EH (cell line): ENCODE measurements around the gene CXCL8.
A peak's percentile ranks its signal among the peaks of the same experiment; 100 is the strongest.
"Not testable (repeated sequence)": the region's sequence is repeated elsewhere in the genome, so short reads cannot be mapped to it uniquely, and the experiment has no call there.

Experiments used
- DNase-seq: peaks from one replicate; pipeline ENCODE4 v3.0.0-alpha.2; 2015; ENCODE audit warnings: low read depth

CXCL8 gene

GRCh38 chr4:73740353-73740778, at the start of gene CXCL8:
TSS of gene CXCL8 (plus strand) at chr4:73740569. CDS start at chr4:73740659, 90 bp downstream.
- DNase-seq = peak; percentile 92

DNA sequence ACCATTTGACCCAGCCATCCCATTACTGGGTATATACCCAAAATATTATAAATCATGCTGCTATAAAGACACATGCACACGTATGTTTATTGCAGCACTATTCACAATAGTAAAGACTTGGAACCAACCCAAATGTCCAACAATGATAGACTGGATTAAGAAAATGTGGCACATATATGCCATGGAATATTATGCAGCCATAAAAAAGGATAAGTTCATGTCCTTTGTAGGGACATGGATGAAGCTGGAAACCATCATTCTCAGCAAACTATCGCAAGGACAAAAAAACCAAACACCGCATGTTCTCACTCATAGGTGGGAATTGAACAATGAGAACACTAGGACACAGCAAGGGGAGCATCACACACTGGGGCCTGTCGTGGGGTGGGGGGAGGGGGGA, 49.2 kb upstream of the CXCL8 start:
- not testable (repeated sequence) for DNase-seq

DNA sequence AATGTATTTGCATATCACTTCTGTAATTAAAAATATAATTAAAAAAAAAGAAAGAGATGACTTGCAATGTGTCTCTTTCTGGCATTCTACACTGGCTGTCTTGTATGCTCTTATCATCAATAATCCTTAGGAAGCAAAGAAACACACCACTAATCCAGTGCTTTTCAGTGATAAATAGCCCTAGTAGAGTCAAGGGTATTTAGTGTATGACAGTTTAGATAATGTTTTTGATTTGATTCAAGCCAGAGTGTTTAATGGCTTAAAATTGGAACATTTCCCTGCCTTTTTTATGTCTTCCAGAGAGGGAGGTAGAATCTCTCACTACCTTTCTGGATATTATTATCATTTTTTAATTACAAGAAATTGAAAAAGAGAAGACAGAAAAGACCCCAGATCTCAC, 48.6 kb upstream of the CXCL8 start:
- no peak for DNase-seq

DNA sequence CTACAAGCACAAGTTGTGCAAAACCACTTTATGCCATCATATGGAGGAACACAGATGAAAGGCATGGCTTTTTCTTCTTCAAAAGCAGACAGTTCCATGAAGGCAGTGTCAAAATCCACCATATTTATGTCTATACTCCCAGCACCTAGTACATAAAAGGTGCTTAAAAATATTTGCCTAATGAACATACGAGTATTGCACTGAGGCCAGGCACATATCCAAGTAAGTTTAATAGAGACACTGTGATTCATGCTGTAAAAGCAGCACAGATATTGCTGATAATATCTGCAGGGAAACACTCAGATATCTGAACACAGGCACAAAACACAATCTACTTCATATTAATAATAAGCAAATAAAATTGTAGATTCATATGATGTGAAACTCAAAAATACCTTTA, 48.1 kb upstream of the CXCL8 start:
- DNase-seq = peak; percentile 59

DNA sequence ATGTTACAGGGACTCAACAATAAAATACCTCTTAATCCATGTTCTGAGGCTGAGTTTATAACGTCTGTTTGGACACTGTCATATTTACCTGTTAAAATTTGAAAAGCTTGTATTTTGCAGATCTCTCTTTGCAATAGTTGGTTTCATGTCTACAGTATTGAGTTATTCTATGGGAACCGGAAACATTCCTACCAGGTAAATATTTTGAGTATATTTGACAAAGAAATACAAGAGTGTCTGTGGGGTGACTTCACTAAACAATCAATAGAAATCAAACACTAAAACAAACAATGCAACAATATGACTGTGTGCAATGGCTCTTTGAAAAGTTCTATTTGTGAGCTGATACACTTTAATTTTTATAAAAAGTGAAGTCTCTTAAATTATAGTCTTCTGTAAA, 47.7 kb upstream of the CXCL8 start:
- no peak for DNase-seq

DNA sequence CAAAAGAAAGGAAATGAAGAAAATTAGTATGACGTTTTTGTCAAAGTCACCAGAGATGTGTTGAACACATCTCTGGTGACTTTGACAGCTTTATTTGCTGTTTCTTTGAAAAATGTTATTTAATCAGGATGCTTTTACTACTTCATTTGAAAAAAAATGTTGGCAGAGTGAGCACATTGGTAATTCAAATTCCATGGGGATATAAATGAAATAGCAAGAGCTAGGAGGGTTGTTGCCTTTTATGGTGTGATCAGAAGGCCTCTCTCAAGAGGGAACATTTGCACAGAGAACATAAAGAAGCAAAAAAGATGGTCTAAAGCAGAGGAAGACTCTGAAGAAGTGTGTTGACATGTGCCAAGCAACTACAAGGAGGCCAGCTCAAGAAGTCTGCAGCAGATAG, 46.6 kb upstream of the CXCL8 start:
- peak; percentile 54 for DNase-seq

- DNase-seq = no peak
Measured at GRCh38 chr4:73698217-73698616, 42.2 kb upstream of the CXCL8 start.

DNA sequence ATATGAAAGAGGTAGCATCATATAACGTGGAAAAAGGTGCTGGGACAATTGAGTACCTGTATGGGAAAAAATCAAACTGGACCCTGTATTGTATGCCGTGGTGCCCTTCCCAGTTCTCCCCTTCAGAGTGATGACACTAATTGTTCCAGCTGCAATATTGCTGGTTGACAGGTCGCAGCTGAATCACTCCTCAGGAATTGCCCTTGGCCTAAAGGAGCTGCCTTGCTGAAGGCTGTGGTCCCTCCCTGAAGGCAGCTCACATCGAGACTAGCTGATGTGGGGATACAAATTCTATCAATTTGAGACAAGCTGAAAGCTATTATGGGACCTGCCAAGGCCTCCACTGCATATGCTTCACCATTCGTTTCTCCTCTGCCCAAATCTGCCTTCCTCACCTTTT, 39.3 kb upstream of the CXCL8 start:
- DNase-seq = peak; percentile 52

GRCh38 chr4:73702796-73703287, 37.5 kb upstream of the CXCL8 start:
- DNase-seq = no peak

DNA sequence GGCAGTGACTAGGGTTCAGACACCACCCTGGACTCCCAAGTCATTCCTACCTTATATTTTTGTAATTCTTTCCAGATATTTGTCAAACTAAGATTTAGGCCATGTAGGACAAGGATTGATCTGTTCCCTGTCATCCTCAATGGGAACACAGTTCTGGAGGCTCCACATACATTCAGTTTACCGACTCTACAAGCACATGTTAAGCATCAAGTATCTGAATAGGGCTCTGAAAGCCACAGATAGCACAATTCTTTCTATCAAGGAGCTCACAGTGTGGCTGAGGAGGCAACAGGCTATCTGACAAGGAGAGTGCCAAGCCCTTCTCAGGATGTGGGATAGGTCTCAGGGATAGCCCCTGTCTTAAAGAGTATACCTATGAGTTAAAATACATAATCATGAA, 37.0 kb upstream of the CXCL8 start:
- no peak for DNase-seq

DNA sequence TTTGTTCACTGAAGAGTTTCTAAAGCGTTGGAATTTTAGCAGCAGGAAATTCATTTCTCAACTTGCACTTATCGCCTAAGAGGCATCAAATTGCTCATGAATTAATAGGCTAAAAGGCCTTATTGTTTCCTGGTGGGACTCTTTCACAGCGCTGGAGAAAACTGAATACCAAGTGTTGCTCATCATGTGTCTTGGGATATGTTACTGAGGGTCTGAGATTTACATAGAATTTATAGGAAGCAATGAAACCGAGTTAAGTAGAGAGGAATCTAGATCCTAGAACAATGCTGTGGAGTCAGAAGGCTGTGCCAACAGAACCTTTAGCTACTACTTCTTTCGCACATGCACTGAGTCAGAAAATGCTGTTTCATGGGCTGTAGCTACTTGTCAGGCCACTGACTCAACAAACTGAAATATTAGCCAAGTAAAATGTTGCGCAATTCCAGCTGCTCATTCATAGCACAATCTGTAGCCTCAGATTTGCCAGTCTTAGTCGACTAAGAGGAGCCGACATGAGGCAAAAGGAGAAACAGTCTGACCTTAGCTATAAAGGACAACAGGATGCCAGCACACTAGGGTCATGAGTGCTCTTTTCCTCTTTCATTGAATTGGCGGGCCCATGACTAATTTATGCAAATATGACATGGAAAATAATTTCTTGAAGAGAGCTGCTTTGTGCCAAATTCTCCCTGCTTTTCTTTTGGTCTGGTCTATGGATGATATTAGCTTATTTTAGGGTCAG, 35.9 kb upstream of the CXCL8 start:
- peak; percentile 99 for DNase-seq

GRCh38 chr4:73705056-73705432, 35.3 kb upstream of the CXCL8 start:
- DNase-seq = peak; percentile 94

DNA sequence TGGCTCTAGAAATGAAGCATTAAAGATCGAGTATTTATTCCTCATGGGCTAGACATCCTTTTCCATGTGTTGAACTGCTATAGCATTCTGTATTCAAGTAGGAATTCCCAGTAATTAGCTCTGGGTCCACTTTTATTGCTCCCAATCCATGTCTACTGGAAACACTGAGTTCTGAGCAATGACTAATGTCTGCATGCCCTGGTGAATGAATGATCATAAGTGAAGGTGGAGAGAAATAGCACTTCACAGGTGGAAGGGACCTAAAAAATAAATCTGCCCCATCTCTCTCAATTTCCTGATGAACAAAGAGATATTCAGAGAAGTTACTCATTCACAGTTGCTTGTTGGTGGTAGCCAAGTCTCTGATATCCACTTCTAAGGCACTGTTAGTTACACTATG, 34.6 kb upstream of the CXCL8 start:
- no peak for DNase-seq

- DNase-seq = no peak
Measured at GRCh38 chr4:73706811-73707210, 33.6 kb upstream of the CXCL8 start.

- no peak for DNase-seq
Measured at GRCh38 chr4:73707269-73707875, 33.0 kb upstream of the CXCL8 start.

GRCh38 chr4:73707918-73708577, 32.3 kb upstream of the CXCL8 start:
- peak; percentile 98 for DNase-seq

GRCh38 chr4:73709451-73710033, 30.8 kb upstream of the CXCL8 start:
- no peak for DNase-seq

- no peak for DNase-seq
Measured at GRCh38 chr4:73710094-73710493, 30.3 kb upstream of the CXCL8 start.

DNA sequence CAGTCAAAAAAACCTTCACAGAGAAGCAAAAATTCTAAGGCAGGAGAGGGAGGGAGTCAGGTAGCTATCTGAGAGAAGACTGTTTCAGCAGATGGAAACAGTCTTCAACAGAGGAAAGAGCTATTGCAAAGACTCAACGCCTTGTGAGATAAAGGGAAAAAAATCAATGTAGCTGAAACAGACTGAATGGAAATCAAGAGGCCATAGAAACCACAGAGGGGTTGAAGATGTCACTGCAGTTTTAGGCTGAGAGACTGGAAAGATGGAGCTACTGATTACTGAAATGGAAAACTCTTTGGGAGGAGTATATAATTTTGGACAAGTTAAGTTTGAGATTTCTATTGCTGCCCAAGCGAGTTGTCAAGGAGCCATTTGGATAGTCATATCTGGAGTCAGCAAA, 28.4 kb upstream of the CXCL8 start:
- DNase-seq = no peak

GRCh38 chr4:73713650-73714049, 26.7 kb upstream of the CXCL8 start:
- no peak for DNase-seq

- DNase-seq = no peak
Measured at GRCh38 chr4:73714647-73715046, 25.7 kb upstream of the CXCL8 start.

DNA sequence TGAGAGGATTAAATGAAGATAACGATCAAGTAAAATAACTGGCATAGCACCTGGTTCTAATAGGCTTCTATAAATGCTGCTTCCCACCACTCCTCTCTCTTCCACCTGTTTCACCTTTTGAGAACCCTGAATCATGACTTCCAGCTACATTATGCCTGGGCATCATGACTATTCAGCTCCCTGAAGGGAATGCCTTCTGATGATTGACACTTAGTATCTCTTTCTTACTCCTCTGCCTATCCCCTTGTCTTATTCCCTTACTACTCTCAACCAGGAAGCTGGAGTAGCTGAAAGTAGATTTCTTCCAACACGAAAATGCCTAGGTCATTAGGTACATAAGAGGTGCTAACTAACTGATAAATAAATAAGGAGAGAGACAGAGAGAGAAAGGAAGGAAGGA, 24.7 kb upstream of the CXCL8 start:
- DNase-seq = no peak
